ENCODE data around the gene ABAT.
"Not testable (repeated sequence)": the region's sequence is repeated elsewhere in the genome, so short reads cannot be mapped to it uniquely, and the experiment has no call there.

The ABAT gene

GRCh38 chr16:8742068-8742467 is 67.7 kb downstream of the ABAT start:
- DNase-seq (ENCODE audit: low read depth in 2 of 2): no peak

GRCh38 chr16:8748944-8749343 is 74.5 kb downstream of the ABAT start:
- DNase-seq (ENCODE audit: low read depth in 2 of 2): not testable (repeated sequence)

- no peak for DNase-seq (ENCODE audit: low read depth in 2 of 2)
These were observed 77.3 kb downstream of the ABAT start for GRCh38 chr16:8751481-8752311.

- DNase-seq (ENCODE audit: low read depth in 2 of 2): no peak
These were observed 78.3 kb downstream of the ABAT start for GRCh38 chr16:8752706-8753105.

- DNase-seq (ENCODE audit: low read depth in 2 of 2): no peak
These were observed 79.1 kb downstream of the ABAT start for GRCh38 chr16:8753416-8754054.

- DNase-seq (ENCODE audit: low read depth in 2 of 2): no peak
These were observed 82.3 kb downstream of the ABAT start for GRCh38 chr16:8756755-8757154.

GRCh38 chr16:8758022-8758421 is 83.6 kb downstream of the ABAT start:
- no peak for DNase-seq (ENCODE audit: low read depth in 2 of 2)

GRCh38 chr16:8760021-8760420 is 85.6 kb downstream of the ABAT start:
- no peak for DNase-seq (ENCODE audit: low read depth in 2 of 2)

GRCh38 chr16:8761078-8761477 is 86.7 kb downstream of the ABAT start:
- DNase-seq (ENCODE audit: low read depth in 2 of 2): no peak

GRCh38 chr16:8762254-8762653 is 87.8 kb downstream of the ABAT start:
- no peak for DNase-seq (ENCODE audit: low read depth in 2 of 2)

GRCh38 chr16:8763083-8763482 is 88.7 kb downstream of the ABAT start:
- no peak for DNase-seq (ENCODE audit: low read depth in 2 of 2)

GRCh38 chr16:8763899-8764298 is 89.5 kb downstream of the ABAT start:
- no peak for DNase-seq (ENCODE audit: low read depth in 2 of 2)

GRCh38 chr16:8764525-8765250 is 90.3 kb downstream of the ABAT start:
- DNase-seq (ENCODE audit: low read depth in 2 of 2): no peak

- DNase-seq (ENCODE audit: low read depth in 2 of 2): no peak
These were observed 92.8 kb downstream of the ABAT start for GRCh38 chr16:8767176-8767575.

- DNase-seq (ENCODE audit: low read depth in 2 of 2): no peak
These were observed 93.9 kb downstream of the ABAT start for GRCh38 chr16:8768283-8768682.

- DNase-seq (ENCODE audit: low read depth in 2 of 2): no peak
These were observed 94.3 kb downstream of the ABAT start for GRCh38 chr16:8768692-8769091.

GRCh38 chr16:8773537-8773936 is 99.1 kb downstream of the ABAT start:
- DNase-seq (ENCODE audit: low read depth in 2 of 2): no peak

GRCh38 chr16:8774208-8774607 is 99.8 kb downstream of the ABAT start:
- no peak for DNase-seq (ENCODE audit: low read depth in 2 of 2)

GRCh38 chr16:8775359-8775758 is 100.9 kb downstream of the ABAT start:
- no peak for DNase-seq (ENCODE audit: low read depth in 2 of 2)

- DNase-seq (ENCODE audit: low read depth in 2 of 2): no peak
These were observed 101.7 kb downstream of the ABAT start for GRCh38 chr16:8776129-8776584.

GRCh38 chr16:8777217-8777616 is 102.8 kb downstream of the ABAT start:
- no peak for DNase-seq (ENCODE audit: low read depth in 2 of 2)

- DNase-seq (ENCODE audit: low read depth in 2 of 2): no peak
These were observed 107.4 kb downstream of the ABAT start for GRCh38 chr16:8781797-8782196.

- DNase-seq (ENCODE audit: low read depth in 2 of 2): no peak
These were observed 108.3 kb downstream of the ABAT start for GRCh38 chr16:8782673-8783072.

Measured in stimulated activated CD8-positive, alpha-beta memory T cell treated with anti-CD3 and anti-CD28 coated beads, Interleukin-7, amount 100 ng/mL, for 1 hour (primary cell).